Stimulated activated CD4-positive, alpha-beta T cell treated with anti-CD3 and anti-CD28 coated beads, Interleukin-2, amount 100 ng/mL, for 4 hours (primary cell): ENCODE data around the gene RAB5IF.
"Not testable (repeated sequence)": the region's sequence is repeated elsewhere in the genome, so short reads cannot be mapped to it uniquely, and the experiment has no call there.

Source experiments
- DNase-seq: peaks from one replicate; pipeline ENCODE4 v3.0.0-alpha.2; 2020; ENCODE audit warnings: low read depth

Gene RAB5IF

GRCh38 chr20:36629719-36630681, 24.4 kb downstream of the RAB5IF start:
- DNase-seq = no peak

- no peak for DNase-seq
Observed at GRCh38 chr20:36631646-36632045, 26.1 kb downstream of the RAB5IF start.

GRCh38 chr20:36632147-36632486, 26.5 kb downstream of the RAB5IF start:
- DNase-seq = no peak

- no peak for DNase-seq
Observed at GRCh38 chr20:36632487-36633284, 27.1 kb downstream of the RAB5IF start.

- DNase-seq = no peak
Observed at GRCh38 chr20:36633285-36633772, 27.8 kb downstream of the RAB5IF start.

GRCh38 chr20:36634342-36634741, 28.8 kb downstream of the RAB5IF start:
- DNase-seq = no peak

GRCh38 chr20:36638876-36639400, 33.4 kb downstream of the RAB5IF start:
- not testable (repeated sequence) for DNase-seq

GRCh38 chr20:36641506-36641843, 35.9 kb downstream of the RAB5IF start:
- no peak for DNase-seq

GRCh38 chr20:36642136-36642535, 36.6 kb downstream of the RAB5IF start:
- DNase-seq = no peak

- DNase-seq = peak; percentile 57
Observed at GRCh38 chr20:36644032-36644705, 38.6 kb downstream of the RAB5IF start.

GRCh38 chr20:36644706-36645095, 39.1 kb downstream of the RAB5IF start:
- DNase-seq = peak; percentile 59

- DNase-seq = no peak
Observed at GRCh38 chr20:36645353-36645752, 39.8 kb downstream of the RAB5IF start.

- peak; percentile 53 for DNase-seq
Observed at GRCh38 chr20:36645998-36646397, 40.4 kb downstream of the RAB5IF start, which contains the start of gene SLA2. Gene SLA2, minus strand, starts transcription at chr20:36646196. Its CDS starts 4,861 bp downstream, at chr20:36641335.

- no peak for DNase-seq
Observed at GRCh38 chr20:36646678-36647077, 41.1 kb downstream of the RAB5IF start.

GRCh38 chr20:36647196-36648121, 41.9 kb downstream of the RAB5IF start:
- DNase-seq = no peak

GRCh38 chr20:36653456-36653855, 47.9 kb downstream of the RAB5IF start:
- DNase-seq = no peak

GRCh38 chr20:36654506-36654905, 48.9 kb downstream of the RAB5IF start:
- DNase-seq = no peak

- DNase-seq = no peak
Observed at GRCh38 chr20:36655004-36655403, 49.4 kb downstream of the RAB5IF start.

GRCh38 chr20:36656733-36657132, 51.2 kb downstream of the RAB5IF start:
- DNase-seq = no peak

- DNase-seq = no peak
Observed at GRCh38 chr20:36658300-36658699, 52.7 kb downstream of the RAB5IF start.
